Fibroblast of skin of back (primary cell): ENCODE results near the gene CCSER1.
"Not testable (repeated sequence)": the region's sequence is repeated elsewhere in the genome, so short reads cannot be mapped to it uniquely, and the experiment has no call there.

ENCODE experiments used
- DNase-seq: peaks from one replicate; pipeline ENCODE4 v3.0.0-alpha.2; 2013

The CCSER1 gene

DNA sequence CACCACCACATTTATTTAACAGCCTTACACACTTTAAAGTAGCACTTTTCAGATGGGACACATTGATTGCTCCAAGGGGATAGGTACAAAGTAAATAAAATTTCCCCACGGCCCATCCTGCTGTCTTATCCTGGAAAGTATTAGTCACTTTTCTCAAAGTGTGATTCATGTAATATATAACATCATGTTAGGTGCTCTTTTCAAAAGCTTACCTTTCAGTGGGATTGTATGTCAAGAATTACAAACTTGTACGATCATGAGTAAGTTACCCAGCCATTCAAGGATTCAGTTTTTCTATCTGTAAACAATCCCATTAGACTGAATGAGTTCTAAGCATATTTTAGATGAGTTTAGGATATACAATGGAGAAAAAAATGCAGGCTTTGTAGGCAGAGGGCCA is 1300.0 kb downstream of the CCSER1 start:
- DNase-seq, result no peak

- no peak for DNase-seq
Measured at GRCh38 chr4:91434631-91435030, 1307.4 kb downstream of the CCSER1 start.

DNA sequence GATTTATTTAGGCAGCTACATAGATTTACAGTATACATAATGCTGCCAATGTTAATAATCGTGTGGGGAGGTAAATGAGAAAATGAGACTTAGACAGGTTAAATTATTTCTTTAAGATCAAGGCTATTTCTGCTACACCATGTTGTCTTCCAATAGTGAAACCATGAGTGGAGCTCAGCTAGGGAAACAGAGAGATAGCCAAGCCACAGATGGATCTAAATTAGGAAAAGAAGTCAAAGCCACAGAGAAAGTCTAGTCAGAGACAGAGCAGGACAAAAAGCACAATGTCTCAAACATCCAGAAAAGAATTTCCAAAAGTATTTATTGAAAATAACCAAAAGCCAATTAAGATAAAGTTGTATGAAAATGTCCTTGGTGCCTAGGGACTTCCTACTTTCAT is 1309.4 kb downstream of the CCSER1 start:
- no peak for DNase-seq

DNA sequence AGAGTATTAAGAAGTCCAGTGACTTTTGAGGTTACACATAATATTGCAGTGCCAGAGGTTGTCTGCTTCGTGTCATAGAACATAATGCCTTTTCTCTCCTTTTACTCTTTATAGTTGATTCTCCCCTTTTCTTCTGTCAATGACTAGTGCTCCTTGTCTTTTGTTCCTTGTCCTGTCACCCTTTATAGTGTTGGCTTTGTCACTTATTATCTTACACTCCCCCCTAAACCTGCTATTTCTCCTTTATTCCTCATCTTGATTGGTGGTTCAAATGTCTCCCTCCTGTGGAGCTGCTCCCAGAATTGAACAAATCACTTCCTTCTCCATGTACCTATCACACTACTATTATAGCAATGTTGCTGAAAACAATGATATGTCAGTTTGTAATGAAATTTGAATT is 1320.0 kb downstream of the CCSER1 start:
- DNase-seq, result no peak

- peak; percentile 29 for DNase-seq
Measured at GRCh38 chr4:91448668-91449330, 1321.6 kb downstream of the CCSER1 start.

GRCh38 chr4:91454111-91454510 is 1326.9 kb downstream of the CCSER1 start:
- no peak for DNase-seq

GRCh38 chr4:91462566-91462965 is 1335.4 kb downstream of the CCSER1 start:
- not testable (repeated sequence) for DNase-seq

- no peak for DNase-seq
Measured at GRCh38 chr4:91470671-91471070, 1343.5 kb downstream of the CCSER1 start.

DNA sequence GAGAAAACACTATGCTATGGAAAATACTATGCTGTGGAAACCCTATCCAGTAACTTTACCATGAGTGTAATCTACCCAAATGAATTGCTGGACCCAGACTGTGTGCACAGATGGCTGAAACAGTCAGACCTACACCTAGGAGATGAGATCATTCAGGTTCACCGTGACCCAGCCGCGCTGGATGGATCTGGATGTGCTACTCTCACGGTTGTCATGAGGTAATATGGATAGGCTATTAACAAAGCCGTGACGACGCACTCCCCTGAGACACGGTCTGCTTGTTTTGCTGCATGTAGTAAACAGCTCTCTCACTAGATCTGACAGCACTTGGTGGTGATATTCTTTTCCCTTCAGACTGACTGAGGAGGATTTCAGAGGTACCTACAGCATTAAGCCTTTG is 1344.1 kb downstream of the CCSER1 start:
- DNase-seq, result no peak

DNA sequence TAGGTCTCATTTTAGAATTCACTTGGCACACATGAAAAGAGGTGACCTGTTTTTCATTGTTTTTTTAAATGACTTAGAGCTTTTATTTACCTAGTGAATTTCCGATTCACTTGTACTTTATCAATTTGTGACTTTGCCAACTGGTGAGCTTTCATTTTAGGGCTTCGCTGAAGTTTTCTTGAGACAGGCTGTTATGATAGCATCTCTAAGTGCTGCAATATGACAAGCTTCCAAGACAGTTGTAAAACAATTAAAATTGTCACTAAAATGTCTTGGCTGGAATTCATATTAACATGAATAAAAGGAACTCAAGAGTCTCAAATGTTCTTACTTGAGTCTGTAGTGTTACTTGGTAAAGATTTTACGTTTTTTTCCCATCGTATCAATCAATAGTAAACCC is 1344.9 kb downstream of the CCSER1 start:
- no peak for DNase-seq

GRCh38 chr4:91485415-91485814 is 1358.2 kb downstream of the CCSER1 start:
- DNase-seq, result no peak

DNA sequence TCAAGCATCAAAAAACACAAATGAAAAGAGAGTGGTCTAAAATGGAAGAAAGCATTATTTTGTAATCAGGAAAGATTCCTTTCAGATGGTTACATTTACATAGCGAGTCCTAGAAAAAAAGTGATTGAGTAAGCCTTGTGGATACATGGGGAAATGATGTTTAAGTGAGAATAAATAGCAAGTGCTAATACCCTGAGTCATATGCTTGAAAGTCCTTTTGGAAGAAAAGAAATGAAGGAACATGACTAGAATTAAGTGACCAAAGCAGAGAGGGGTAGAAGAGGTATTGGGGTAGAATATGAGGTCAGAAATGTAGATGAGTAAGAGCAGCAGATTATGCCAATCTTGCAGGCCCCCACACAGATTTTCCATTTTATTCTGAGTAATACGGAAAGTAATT is 1361.8 kb downstream of the CCSER1 start:
- no peak for DNase-seq

DNA sequence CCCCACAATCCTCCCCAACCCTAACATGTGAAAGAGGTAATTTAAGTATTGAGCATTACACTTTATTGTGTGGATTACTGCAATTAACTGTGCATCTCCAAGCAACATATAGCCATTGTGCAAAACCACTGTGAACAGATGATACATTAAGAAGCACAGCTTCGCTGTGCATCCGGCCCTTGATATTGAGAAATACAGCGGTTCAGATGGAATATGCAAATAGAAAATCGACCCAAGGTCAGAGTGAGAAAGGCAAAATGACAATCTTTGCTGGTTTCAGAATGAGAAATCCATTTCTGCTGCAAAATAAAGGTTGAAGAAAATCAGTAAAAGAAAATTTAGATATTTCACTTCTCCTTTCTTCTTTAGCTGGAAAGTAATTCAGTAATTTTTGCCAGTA is 1370.7 kb downstream of the CCSER1 start:
- no peak for DNase-seq

DNA sequence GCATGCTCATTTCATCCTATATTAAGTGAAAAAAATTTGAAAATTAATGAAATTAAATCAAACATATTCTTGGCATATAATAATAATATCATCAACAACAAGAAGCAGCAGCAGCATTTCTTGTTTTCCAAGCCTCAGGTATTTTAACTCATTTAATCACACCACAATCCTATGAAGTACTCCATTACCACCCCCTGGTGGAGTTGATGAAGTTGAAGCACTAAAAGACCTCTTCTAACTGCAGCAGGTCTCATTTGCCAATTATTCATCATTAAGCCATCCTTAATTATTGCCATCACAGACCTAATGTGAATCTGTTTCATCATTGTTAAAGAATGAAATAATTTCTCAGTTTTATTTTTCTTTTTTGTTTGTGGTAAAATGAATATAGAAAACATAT is 1375.2 kb downstream of the CCSER1 start:
- no peak for DNase-seq

DNA sequence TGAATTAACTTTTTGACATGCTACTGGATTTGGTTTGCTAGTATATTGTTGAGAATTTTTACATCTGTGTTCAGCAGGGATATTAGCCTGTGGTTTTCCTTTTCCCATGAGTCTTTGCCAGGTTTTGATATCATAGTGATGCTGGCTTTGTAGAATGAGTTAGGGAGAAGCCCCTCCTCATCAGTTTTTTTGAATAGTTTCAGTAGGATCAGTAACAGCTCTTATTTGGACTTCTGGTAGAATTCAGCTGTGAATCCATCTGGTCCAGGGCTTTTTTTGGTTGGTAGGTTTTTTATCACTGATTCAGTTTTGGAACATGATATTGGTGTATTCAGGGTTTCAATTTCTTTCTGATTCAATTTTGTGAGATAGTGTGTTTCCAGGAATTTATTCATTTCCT is 1386.1 kb downstream of the CCSER1 start:
- no peak for DNase-seq

GRCh38 chr4:91519155-91519554 is 1392.0 kb downstream of the CCSER1 start:
- DNase-seq, result no peak

- DNase-seq, result no peak
Measured at GRCh38 chr4:91525621-91526020, 1398.4 kb downstream of the CCSER1 start.

- DNase-seq, result no peak
Measured at GRCh38 chr4:91527056-91527455, 1399.9 kb downstream of the CCSER1 start.

- DNase-seq, result no peak
Measured at GRCh38 chr4:91567594-91567993, 1440.4 kb downstream of the CCSER1 start.

DNA sequence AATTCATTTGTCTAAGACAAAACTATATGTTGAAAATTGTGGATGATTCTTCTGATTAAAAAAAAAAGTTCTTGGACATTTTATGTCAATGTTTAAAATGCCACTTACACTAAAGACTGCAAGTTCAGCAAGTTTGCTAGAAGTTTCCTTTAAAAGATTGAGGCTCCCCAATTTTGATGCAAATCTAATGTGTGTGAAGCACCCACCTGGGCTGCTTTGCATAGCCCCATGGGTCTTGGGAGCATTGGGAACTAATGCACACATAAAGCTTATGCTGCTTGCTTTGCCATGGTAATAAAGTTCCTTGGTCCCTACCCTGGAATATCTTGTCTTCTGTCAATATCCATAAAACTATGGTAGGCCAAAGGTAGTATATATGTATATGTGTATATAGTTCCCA is 1450.7 kb downstream of the CCSER1 start:
- no peak for DNase-seq

GRCh38 chr4:91590260-91590659 is 1463.1 kb downstream of the CCSER1 start:
- no peak for DNase-seq

GRCh38 chr4:91592125-91592524 is 1464.9 kb downstream of the CCSER1 start:
- DNase-seq, result no peak

DNA sequence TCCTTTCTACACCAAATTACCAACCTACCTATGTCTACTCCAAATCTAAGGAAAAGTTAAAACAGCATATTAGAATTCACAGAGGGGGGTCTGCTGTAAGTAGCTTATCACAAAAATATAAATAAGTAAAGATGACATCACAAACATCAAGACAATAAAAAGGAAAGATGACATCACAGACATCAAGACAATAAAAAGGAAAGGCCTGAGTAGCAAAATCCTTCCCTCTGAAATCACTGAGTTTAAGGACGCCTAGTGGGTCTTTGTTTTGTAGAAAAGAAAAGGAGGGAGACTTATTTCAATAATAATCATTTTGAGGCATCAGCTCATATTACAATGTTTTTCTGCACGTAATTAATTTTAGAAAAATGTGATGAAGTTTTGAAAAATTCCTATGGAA is 1469.5 kb downstream of the CCSER1 start:
- no peak for DNase-seq

DNA sequence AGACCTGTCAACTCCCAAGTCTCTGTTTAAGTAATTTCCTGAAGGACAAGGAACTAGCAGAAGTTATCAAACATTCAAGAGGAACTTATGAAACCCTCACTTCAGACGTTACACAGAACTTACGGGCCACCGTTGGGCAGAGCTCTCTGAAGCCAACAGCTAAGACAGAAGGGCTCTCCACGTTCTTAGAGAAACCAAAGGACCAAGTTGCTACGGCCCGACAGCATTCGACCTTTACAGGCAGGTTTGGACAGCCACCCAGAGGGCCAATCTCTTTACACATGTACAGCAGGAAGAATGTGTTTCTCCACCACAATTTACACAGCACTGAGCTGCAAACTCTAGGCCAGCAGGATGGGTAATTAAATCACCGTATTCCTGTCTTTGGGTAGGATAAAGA is 1471.5 kb downstream of the CCSER1 start:
- DNase-seq, result no peak

GRCh38 chr4:91600301-91600700 is 1473.1 kb downstream of the CCSER1 start:
- no peak for DNase-seq
